Measurements from ENCODE around the gene SNTN. TPM values are rescaled to one million over a fixed set of nuclear protein-coding genes. Genes with fewer than 3 reads are reported as not detected.

The SNTN gene
- not detected in 2 replicates for total RNA-seq (2014; rRNA removed; shearing (Covaris generic); ENCODE audit: low replicate concordance)

GRCh38 chr3:63652066-63652725 lies at the start of gene SNTN:
SNTN (plus strand) TSS chr3:63652675; CDS start chr3:63652688, 13 bp downstream.
- no peaks in the 10 kb centered on the region for H3K36me3 ChIP-seq (ENCODE audit: insufficient read depth, low read length)
- H3K4me2 ChIP-seq (ENCODE audit: low read depth, low read length, poor library complexity, severe bottlenecking): no peak within 1 kb of the TSS
- no peak within 1 kb of the TSS for H2AFZ ChIP-seq (ENCODE audit: low read length)
- no peak within 1 kb of the TSS for H3K4me3 ChIP-seq (ENCODE audit: low read length)
- H4K20me1 ChIP-seq (ENCODE audit: insufficient read depth, low read depth, low read length): no peaks in the 10 kb centered on the region
- no peaks in the 10 kb centered on the region for H3K4me1 ChIP-seq (ENCODE audit: low read length)
- no peaks in the 10 kb centered on the region for H3K9me2 ChIP-seq (replicated peaks; ENCODE audit: insufficient read depth, low read length)
- H3K79me2 ChIP-seq (ENCODE audit: low read length): no peaks in the 10 kb centered on the region
- no peak within 1 kb of the TSS for H3K9ac ChIP-seq (ENCODE audit: low read length)
- no peak within 1 kb of the TSS for H3K27ac ChIP-seq (ENCODE audit: low read length)
- no peaks in the 10 kb centered on the region for H3K27me3 ChIP-seq (ENCODE audit: low read length)
- DNase-seq: no peak
- H3K9me3 ChIP-seq (ENCODE audit: low read length): no peaks in the 10 kb centered on the region

GRCh38 chr3:63607716-63608115 lies 44.8 kb upstream of the SNTN start:
- Histone ChIP-seq H3K9ac (ENCODE audit: low read length) (no peak overlapping the region), H4K20me1 (ENCODE audit: insufficient read depth, low read depth, low read length) (no peaks in the 10 kb centered on the region), H3K4me1 (ENCODE audit: low read length) (no peaks in the 10 kb centered on the region), H3K4me2 (ENCODE audit: low read depth, low read length, poor library complexity, severe bottlenecking) (no peak overlapping the region), H3K4me3 (ENCODE audit: low read length) (no peak overlapping the region), H3K9me2 (replicated peaks; ENCODE audit: insufficient read depth, low read length) (no peaks in the 10 kb centered on the region), H3K27me3 (ENCODE audit: low read length) (no peaks in the 10 kb centered on the region), H3K9me3 (ENCODE audit: low read length) (no peaks in the 10 kb centered on the region), H3K79me2 (ENCODE audit: low read length) (no peaks in the 10 kb centered on the region), H2AFZ (ENCODE audit: low read length) (no peak overlapping the region), H3K36me3 (ENCODE audit: insufficient read depth, low read length) (no peaks in the 10 kb centered on the region), H3K27ac (ENCODE audit: low read length) (no peak overlapping the region)
- DNase-seq: no peak

GRCh38 chr3:63609408-63609807 lies 43.1 kb upstream of the SNTN start:
- DNase-seq: no peak
- no peaks in the 10 kb centered on the region for H3K36me3 ChIP-seq (ENCODE audit: insufficient read depth, low read length)
- H3K4me3 ChIP-seq (ENCODE audit: low read length): no peak overlapping the region
- H4K20me1 ChIP-seq (ENCODE audit: insufficient read depth, low read depth, low read length): no peaks in the 10 kb centered on the region
- no peaks in the 10 kb centered on the region for H3K9me3 ChIP-seq (ENCODE audit: low read length)
- no peak overlapping the region for H3K9ac ChIP-seq (ENCODE audit: low read length)
- H3K4me1 ChIP-seq (ENCODE audit: low read length): no peaks in the 10 kb centered on the region
- no peaks in the 10 kb centered on the region for H3K79me2 ChIP-seq (ENCODE audit: low read length)
- H2AFZ ChIP-seq (ENCODE audit: low read length): no peak overlapping the region
- no peak overlapping the region for H3K27ac ChIP-seq (ENCODE audit: low read length)
- H3K27me3 ChIP-seq (ENCODE audit: low read length): no peaks in the 10 kb centered on the region
- no peaks in the 10 kb centered on the region for H3K9me2 ChIP-seq (replicated peaks; ENCODE audit: insufficient read depth, low read length)
- no peak overlapping the region for H3K4me2 ChIP-seq (ENCODE audit: low read depth, low read length, poor library complexity, severe bottlenecking)

- Histone ChIP-seq H3K9me2 (replicated peaks; ENCODE audit: insufficient read depth, low read length) (no peaks in the 10 kb centered on the region), H3K79me2 (ENCODE audit: low read length) (no peaks in the 10 kb centered on the region), H3K4me1 (ENCODE audit: low read length) (no peaks in the 10 kb centered on the region), H3K4me2 (ENCODE audit: low read depth, low read length, poor library complexity, severe bottlenecking) (no peak overlapping the region), H3K27ac (ENCODE audit: low read length) (no peak overlapping the region), H3K9me3 (ENCODE audit: low read length) (no peaks in the 10 kb centered on the region), H3K4me3 (ENCODE audit: low read length) (no peak overlapping the region), H3K27me3 (ENCODE audit: low read length) (no peaks in the 10 kb centered on the region), H2AFZ (ENCODE audit: low read length) (no peak overlapping the region), H3K36me3 (ENCODE audit: insufficient read depth, low read length) (no peaks in the 10 kb centered on the region), H4K20me1 (ENCODE audit: insufficient read depth, low read depth, low read length) (no peaks in the 10 kb centered on the region), H3K9ac (ENCODE audit: low read length) (no peak overlapping the region)
- no peak for DNase-seq
Observed at GRCh38 chr3:63609834-63610233, 42.6 kb upstream of the SNTN start.

- H2AFZ ChIP-seq (ENCODE audit: low read length): no peak overlapping the region
- no peak overlapping the region for H3K27ac ChIP-seq (ENCODE audit: low read length)
- H3K27me3 ChIP-seq (ENCODE audit: low read length): no peaks in the 10 kb centered on the region
- no peak for DNase-seq
- no peaks in the 10 kb centered on the region for H4K20me1 ChIP-seq (ENCODE audit: insufficient read depth, low read depth, low read length)
- H3K4me2 ChIP-seq (ENCODE audit: low read depth, low read length, poor library complexity, severe bottlenecking): no peak overlapping the region
- no peaks in the 10 kb centered on the region for H3K36me3 ChIP-seq (ENCODE audit: insufficient read depth, low read length)
- no peaks in the 10 kb centered on the region for H3K79me2 ChIP-seq (ENCODE audit: low read length)
- H3K4me3 ChIP-seq (ENCODE audit: low read length): no peak overlapping the region
- no peaks in the 10 kb centered on the region for H3K9me3 ChIP-seq (ENCODE audit: low read length)
- no peaks in the 10 kb centered on the region for H3K9me2 ChIP-seq (replicated peaks; ENCODE audit: insufficient read depth, low read length)
- H3K4me1 ChIP-seq (ENCODE audit: low read length): no peaks in the 10 kb centered on the region
- H3K9ac ChIP-seq (ENCODE audit: low read length): no peak overlapping the region
Observed at GRCh38 chr3:63611382-63611781, 41.1 kb upstream of the SNTN start.

GRCh38 chr3:63613561-63613960 lies 38.9 kb upstream of the SNTN start:
- Histone ChIP-seq H3K4me3 (ENCODE audit: low read length) (no peak overlapping the region), H4K20me1 (ENCODE audit: insufficient read depth, low read depth, low read length) (no peaks in the 10 kb centered on the region)

GRCh38 chr3:63617391-63617790 lies 35.1 kb upstream of the SNTN start:
- no peak for DNase-seq
- H3K27me3 ChIP-seq (ENCODE audit: low read length): no peaks in the 10 kb centered on the region
- no peak overlapping the region for H3K4me3 ChIP-seq (ENCODE audit: low read length)
- H3K79me2 ChIP-seq (ENCODE audit: low read length): no peaks in the 10 kb centered on the region
- no peak overlapping the region for H3K27ac ChIP-seq (ENCODE audit: low read length)
- no peak overlapping the region for H3K9ac ChIP-seq (ENCODE audit: low read length)
- H2AFZ ChIP-seq (ENCODE audit: low read length): no peak overlapping the region
- H4K20me1 ChIP-seq (ENCODE audit: insufficient read depth, low read depth, low read length): no peaks in the 10 kb centered on the region
- no peaks in the 10 kb centered on the region for H3K36me3 ChIP-seq (ENCODE audit: insufficient read depth, low read length)
- H3K4me1 ChIP-seq (ENCODE audit: low read length): no peaks in the 10 kb centered on the region
- H3K4me2 ChIP-seq (ENCODE audit: low read depth, low read length, poor library complexity, severe bottlenecking): no peak overlapping the region
- no peaks in the 10 kb centered on the region for H3K9me3 ChIP-seq (ENCODE audit: low read length)
- no peaks in the 10 kb centered on the region for H3K9me2 ChIP-seq (replicated peaks; ENCODE audit: insufficient read depth, low read length)

More at GRCh38 chr3:63613561-63613960, 38.9 kb upstream of the SNTN start:
- no peak overlapping the region for H3K27ac ChIP-seq (ENCODE audit: low read length)
- DNase-seq: no peak
- no peaks in the 10 kb centered on the region for H3K79me2 ChIP-seq (ENCODE audit: low read length)
- no peaks in the 10 kb centered on the region for H3K27me3 ChIP-seq (ENCODE audit: low read length)
- H3K9me3 ChIP-seq (ENCODE audit: low read length): no peaks in the 10 kb centered on the region
- H3K4me2 ChIP-seq (ENCODE audit: low read depth, low read length, poor library complexity, severe bottlenecking): no peak overlapping the region
- H3K9me2 ChIP-seq (replicated peaks; ENCODE audit: insufficient read depth, low read length): no peaks in the 10 kb centered on the region
- H3K4me1 ChIP-seq (ENCODE audit: low read length): no peaks in the 10 kb centered on the region
- no peak overlapping the region for H2AFZ ChIP-seq (ENCODE audit: low read length)
- H3K9ac ChIP-seq (ENCODE audit: low read length): no peak overlapping the region
- H3K36me3 ChIP-seq (ENCODE audit: insufficient read depth, low read length): no peaks in the 10 kb centered on the region

GRCh38 chr3:63624941-63625560 lies 27.4 kb upstream of the SNTN start:
- Histone ChIP-seq H3K9me2 (replicated peaks; ENCODE audit: insufficient read depth, low read length) (no peaks in the 10 kb centered on the region), H3K4me1 (ENCODE audit: low read length) (no peaks in the 10 kb centered on the region), H3K36me3 (ENCODE audit: insufficient read depth, low read length) (no peaks in the 10 kb centered on the region), H3K4me3 (ENCODE audit: low read length) (no peak overlapping the region), H3K9me3 (ENCODE audit: low read length) (no peaks in the 10 kb centered on the region), H3K27ac (ENCODE audit: low read length) (no peak overlapping the region), H2AFZ (ENCODE audit: low read length) (no peak overlapping the region), H3K9ac (ENCODE audit: low read length) (no peak overlapping the region), H3K79me2 (ENCODE audit: low read length) (no peaks in the 10 kb centered on the region), H3K27me3 (ENCODE audit: low read length) (no peaks in the 10 kb centered on the region), H3K4me2 (ENCODE audit: low read depth, low read length, poor library complexity, severe bottlenecking) (no peak overlapping the region), H4K20me1 (ENCODE audit: insufficient read depth, low read depth, low read length) (no peaks in the 10 kb centered on the region)
- no peak for DNase-seq

Data from Karpas-422 (cell line).